H1 (cell line): ENCODE data around the gene RANBP17. TPM values are rescaled to one million over a fixed set of nuclear protein-coding genes. Genes with fewer than 3 reads are reported as not detected.

Source experiments
- CTCF ChIA-PET: fragments of 300-600 bp; sonication (Branson Sonifier 250); formaldehyde crosslinking; loops from one replicate; lab custom pipeline; 2021; ENCODE audit not compliant: partially characterized antibody; lab: Charles Lee
- POLR2A ChIA-PET: fragments of 300-600 bp; sonication (Branson Sonifier 250); formaldehyde crosslinking; loops from one replicate; lab custom pipeline; 2021; ENCODE audit warnings: inconsistent platforms; ENCODE audit not compliant: partially characterized antibody; lab: Charles Lee
- DNase-seq, 2 experiments: peaks; one replicate each; pipeline versions ENCODE4 v3.0.0 to v3.0.0-alpha.2; 2010 to 2022; ENCODE audit warnings: low spot score in 2 of 2, low read depth in 1 of 2, mixed read lengths in 1 of 2
- FAIRE-seq: peaks from 2 replicates; lab custom pipeline; 2011; peaks lifted over from hg19 to GRCh38; lab: Jason Lieb, UNC
- H2AFZ ChIP-seq: 2 replicates; pipeline ENCODE4 v1.8.1; 2012; ENCODE audit warnings: low read length, inconsistent platforms
- H2AK5ac ChIP-seq: 2 replicates; pipeline ENCODE4 v1.6.1; 2013; ENCODE audit warnings: low read depth, low read length
- H2BK120ac ChIP-seq: replicated peaks from 2 replicates; pipeline ENCODE3; 2013; ENCODE audit warnings: low read depth, low read length, inconsistent platforms
- H2BK12ac ChIP-seq: 2 replicates; pipeline ENCODE4 v1.6.1; 2013; ENCODE audit warnings: low read depth, low read length
- H2BK15ac ChIP-seq: 2 replicates; pipeline ENCODE4 v1.6.1; 2013; ENCODE audit warnings: low read length
- H2BK20ac ChIP-seq: 2 replicates; pipeline ENCODE4 v1.6.1; 2013; ENCODE audit warnings: low read length
- H2BK5ac ChIP-seq: 2 replicates; pipeline ENCODE4 v1.6.1; 2013; ENCODE audit warnings: low read depth, low read length
- H3K14ac ChIP-seq: 2 replicates; pipeline ENCODE4 v1.6.1; 2013; ENCODE audit warnings: inconsistent platforms; ENCODE audit not compliant: insufficient read length
- H3K18ac ChIP-seq: 2 replicates; pipeline ENCODE4 v1.6.1; 2013; ENCODE audit warnings: low read length; ENCODE audit errors: extremely low read depth
- H3K23ac ChIP-seq: 2 replicates; pipeline ENCODE4 v1.6.1; 2013; ENCODE audit warnings: inconsistent platforms; ENCODE audit not compliant: insufficient read length
- H3K23me2 ChIP-seq: 2 replicates; pipeline ENCODE4 v1.6.1; 2013; ENCODE audit warnings: low read depth, low read length
- H3K27ac ChIP-seq: 2 replicates; pipeline ENCODE4 v1.6.1; 2011; ENCODE audit warnings: low read depth, low read length, inconsistent platforms
- H3K27me3 ChIP-seq, 4 experiments: replicated peaks in 1 of 4; 1 replicate in 1 of 4; 2 replicates in 3 of 4; pipeline versions ENCODE4 v1.6.1 to v1.8.1; 2011 to 2013; ENCODE audit warnings: low read length in 3 of 4, mild to moderate bottlenecking in 3 of 4, inconsistent platforms in 2 of 4, mixed read lengths in 2 of 4, moderate library complexity in 1 of 4; ENCODE audit not compliant: control insufficient read depth in 3 of 4, insufficient read depth in 3 of 4; ENCODE audit errors: extremely low read depth in 1 of 4
- H3K36me3 ChIP-seq, 4 experiments: 2 replicates each; pipeline versions ENCODE4 v1.6.1 to v1.8.1; 2011 to 2013; ENCODE audit warnings: mild to moderate bottlenecking in 4 of 4, low read length in 3 of 4, moderate library complexity in 2 of 4, control low read depth in 1 of 4, inconsistent platforms in 1 of 4; ENCODE audit not compliant: insufficient read depth in 4 of 4, control insufficient read depth in 2 of 4
- H3K4ac ChIP-seq: replicated peaks from 2 replicates; pipeline ENCODE3; 2013; ENCODE audit warnings: low read length, low read depth, mixed read lengths, inconsistent platforms; ENCODE audit not compliant: insufficient read length
- H3K4me1 ChIP-seq, 4 experiments: replicated peaks in 1 of 4; 1 replicate in 1 of 4; 2 replicates in 3 of 4; pipeline versions ENCODE4 v1.6.1 to v1.8.1; 2011 to 2013; ENCODE audit warnings: low read length in 3 of 4, inconsistent platforms in 2 of 4, mixed read lengths in 1 of 4; ENCODE audit not compliant: insufficient read depth in 4 of 4, control insufficient read depth in 3 of 4
- H3K4me2 ChIP-seq, 2 experiments: 2 replicates each; pipeline versions ENCODE4 v1.6.1 to v1.8.1; 2011 to 2013; ENCODE audit warnings: low read depth in 2 of 2, low read length in 2 of 2, control low read depth in 1 of 2, inconsistent platforms in 1 of 2, mild to moderate bottlenecking in 1 of 2; ENCODE audit not compliant: insufficient read depth in 1 of 2
- H3K4me3 ChIP-seq, 4 experiments: fragments of 200-600, 300-600 bp in 1 of 4; sonication (generic), shearing (Covaris generic), sonication (Bioruptor Twin) in 1 of 4; 2 replicates each; pipeline versions ENCODE4 v1.5.1 to v1.8.1; 2011 to 2016; ENCODE audit warnings: low read length in 4 of 4, low read depth in 3 of 4, control low read depth in 2 of 4, inconsistent platforms in 2 of 4, mild to moderate bottlenecking in 2 of 4, mixed read lengths in 1 of 4, moderate library complexity in 1 of 4; ENCODE audit not compliant: insufficient read depth in 2 of 4; ENCODE audit errors: extremely low read depth in 1 of 4
- H3K56ac ChIP-seq: replicated peaks from 2 replicates; pipeline ENCODE3; 2013; ENCODE audit warnings: low read depth, mild to moderate bottlenecking, mixed read lengths, low read length, inconsistent platforms; ENCODE audit not compliant: insufficient read length
- H3K79me1 ChIP-seq: 2 replicates; pipeline ENCODE4 v1.6.1; 2013; ENCODE audit warnings: low read depth, low read length, control low read depth
- H3K79me2 ChIP-seq, 2 experiments: 2 replicates each; pipeline versions ENCODE4 v1.6.1 to v1.8.1; 2012 to 2013; ENCODE audit warnings: low read length in 2 of 2, mild to moderate bottlenecking in 2 of 2, inconsistent platforms in 1 of 2; ENCODE audit not compliant: insufficient read depth in 2 of 2, control insufficient read depth in 1 of 2
- H3K9ac ChIP-seq, 4 experiments: replicated peaks in 1 of 4; 1 replicate in 1 of 4; 2 replicates in 3 of 4; pipeline versions ENCODE4 v1.6.1 to v1.8.1; 2011 to 2013; ENCODE audit warnings: low read depth in 3 of 4, low read length in 3 of 4, control low read depth in 2 of 4, mild to moderate bottlenecking in 2 of 4, moderate library complexity in 2 of 4, inconsistent platforms in 1 of 4; ENCODE audit errors: extremely low read depth in 1 of 4
- H3K9me3 ChIP-seq, 2 experiments: 2 replicates each; pipeline versions ENCODE4 v1.6.1 to v1.8.1; 2012 to 2013; ENCODE audit warnings: mild to moderate bottlenecking in 2 of 2, moderate library complexity in 2 of 2, control low read depth in 1 of 2, inconsistent platforms in 1 of 2, low read depth in 1 of 2, low read length in 1 of 2, mixed read lengths in 1 of 2; ENCODE audit not compliant: insufficient read depth in 2 of 2
- H4K20me1 ChIP-seq, 2 experiments: replicated peaks in 1 of 2; 2 replicates each; pipeline versions ENCODE3 to v1.8.1; 2011 to 2013; ENCODE audit warnings: inconsistent platforms in 2 of 2, low read length in 2 of 2, mild to moderate bottlenecking in 1 of 2; ENCODE audit not compliant: insufficient read depth in 2 of 2, control insufficient read depth in 1 of 2
- H4K5ac ChIP-seq: 2 replicates; pipeline ENCODE4 v1.6.1; 2013; ENCODE audit warnings: low read length, low read depth, mixed read lengths, inconsistent platforms; ENCODE audit not compliant: insufficient read length
- H4K8ac ChIP-seq: 2 replicates; pipeline ENCODE4 v1.8.0; 2013; ENCODE audit warnings: mild to moderate bottlenecking, moderate library complexity, low read length, inconsistent platforms; ENCODE audit not compliant: insufficient read depth; ENCODE audit errors: extremely low read depth
- H4K91ac ChIP-seq: replicated peaks from 2 replicates; pipeline ENCODE3; 2013; ENCODE audit warnings: low read length, mixed read lengths, inconsistent platforms; ENCODE audit not compliant: insufficient read length
- CHD2 ChIP-seq: IDR thresholded peaks from 2 replicates; pipeline ENCODE4 v1.6.1; 2012; ENCODE audit warnings: low read length, improper control_type of control experiment
- RXRA ChIP-seq: IDR thresholded peaks from 2 replicates; pipeline ENCODE4 v1.6.1; 2011; ENCODE audit warnings: low read depth, mild to moderate bottlenecking, low read length, moderate library complexity; ENCODE audit not compliant: insufficient read depth
- SIRT6 ChIP-seq: IDR thresholded peaks from one replicate; pipeline ENCODE4 v1.7.1; 2012; ENCODE audit warnings: low read length, inconsistent platforms
- WGBS, 2 experiments: shearing (Covaris generic) in 1 of 2; methylation state at CpG; one replicate each; pipeline versions ENCODE4 v1.1.6 to v1.1.7; 2013 to 2015; ENCODE audit warnings: low lambda C conversion rate in 2 of 2, mixed read lengths in 2 of 2, inconsistent platforms in 1 of 2, low coverage in 1 of 2, missing lambda C conversion rate in 1 of 2; ENCODE audit not compliant: insufficient replicate concordance in 2 of 2, insufficient coverage in 1 of 2, insufficient read length in 1 of 2; ENCODE audit errors: extremely low coverage in 1 of 2, missing lambda C conversion rate in 1 of 2; 5-methylcytosine and 5-hydroxymethylcytosine counted together
- polyA plus RNA-seq, 7 experiments: library from polyadenylated mRNA; depleted of rRNA in 3 of 7; stranded (reverse) in 5 of 7; unstranded in 2 of 7; fragments of >200 nt in 5 of 7; fragments of 200-250 nt in 2 of 7; gene quantifications; 1 replicate in 5 of 7; 2 replicates in 1 of 7; 4 replicates in 1 of 7; pipeline versions ENCODE4 v1.2.1 to v1.2.3, GENCODE V29; 2011 to 2013; ENCODE audit warnings: missing spikeins in 2 of 7, mixed read lengths in 2 of 7
- total RNA-seq: library from RNA; stranded (reverse); fragmentation: NEBNext Ultra II Directional; extraction: Animal tissue kit (Norgen Biotek cat#: 25700); gene quantifications from 2 replicates; pipeline ENCODE4 v1.2.1, GENCODE V29; 2021
- TF ChIP-seq, protein P1 (sequence below): IDR thresholded peaks from 2 replicates; pipeline ENCODE4 v1.6.1; 2011; ENCODE audit warnings: low read length, improper control_type of control experiment

Gene RANBP17
- total and polyA plus RNA-seq, 2 of the 8 experiments (the other 6 are each of a cell fraction or from before 2014, with no cell fraction given) = 8.6 to 21.3 TPM

DNA sequence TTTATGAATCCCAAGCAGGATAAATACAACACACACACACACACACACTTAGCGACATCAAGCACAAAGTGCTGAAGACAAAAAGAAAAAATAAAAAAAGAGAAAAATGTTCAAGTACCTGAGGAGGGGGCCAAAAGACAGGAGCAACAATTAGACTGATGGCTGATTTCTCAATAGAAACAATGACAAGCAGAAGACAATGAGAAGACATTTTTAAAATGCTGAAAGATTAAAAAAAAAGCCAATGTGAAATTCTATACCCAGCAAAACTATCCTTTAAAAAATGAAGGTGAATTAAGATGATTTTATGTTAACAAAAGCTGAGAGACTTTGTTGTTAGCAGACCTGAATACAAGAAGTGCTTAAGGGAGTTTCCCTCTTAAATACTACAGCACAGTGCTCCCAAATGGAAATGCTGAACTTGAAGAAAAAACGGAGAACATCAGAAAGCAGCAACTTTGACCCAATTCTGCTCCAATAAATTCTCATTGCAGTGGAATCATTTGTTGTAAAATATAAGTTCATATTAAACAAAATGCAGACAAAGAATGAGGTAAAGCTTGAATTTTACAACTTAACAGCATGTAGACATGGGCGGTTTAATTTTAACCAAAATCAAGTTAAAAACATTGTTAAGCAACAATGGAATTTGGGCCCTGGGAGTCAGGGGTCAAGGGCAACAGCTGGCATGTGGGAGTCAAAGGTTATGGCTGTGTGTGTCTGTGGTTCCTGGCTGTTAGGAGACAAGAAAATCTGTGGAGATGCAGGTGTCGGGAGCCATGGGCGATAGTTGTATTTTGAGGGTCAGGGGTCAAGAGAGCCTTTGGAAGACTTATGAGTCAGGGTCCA lies 776 bp upstream of the RANBP17 start:
- Histone ChIP-seq H3K23me2 (peaks cover 9% of the 10 kb centered on the region), H4K91ac (no peak overlapping the region), H4K20me1 (peaks cover 2 to 6% of the 10 kb centered on the region in 2 experiments), H3K4ac (no peak overlapping the region), H4K8ac (no peak overlapping the region; the same call in 1 of the 2 replicates), H2BK5ac (no peak overlapping the region), H2BK12ac (peak overlapping the region; percentile 28; the same call in 1 of the 2 replicates), H3K14ac (no peak overlapping the region), H3K79me1 (peaks cover 4% of the 10 kb centered on the region; the same call in 1 of the 2 replicates), H3K18ac (no peak overlapping the region), H3K27me3 (peaks cover 0 to 3% (median 1%) of the 10 kb centered on the region in 4 experiments; a peak in 3 of 7 replicates), H2AFZ (peak overlapping the region; percentile 69; the same call in 1 of the 2 replicates), H3K36me3 (no peaks in the 10 kb centered on the region), H2BK20ac (no peak overlapping the region), H3K56ac (no peak overlapping the region), H3K23ac (no peak overlapping the region), H2BK120ac (no peak overlapping the region), H3K4me1 (peaks cover 0 to 5% (median 1%) of the 10 kb centered on the region in 4 experiments; a peak in 2 of 7 replicates), H4K5ac (peak overlapping the region; percentile 37), H2BK15ac (no peak overlapping the region), H3K4me3 (peak overlapping the region in 1 of 4 experiments; percentile 36; a peak in 1 of 8 replicates), H3K9me3 (peaks cover 4 to 12% of the 10 kb centered on the region in 2 experiments; a peak in 3 of 4 replicates), H3K9ac (no peak overlapping the region), H3K27ac (no peak overlapping the region), H2AK5ac (no peak overlapping the region), H3K79me2 (peaks cover 0 to 33% of the 10 kb centered on the region in 2 experiments; a peak in 2 of 4 replicates), H3K4me2 (peak overlapping the region in 1 of 2 experiments; percentile 22; a peak in 2 of 4 replicates)
- ChIA-PET POLR2A (no interaction called here), CTCF (interaction anchor here (0.6 to 0.8 kb wide), 2 partner anchors 74 to 1866 kb away, joined by 3 read pairs; no protein-coding TSS in a partner anchor)
- FAIRE-seq (no peak), DNase-seq (no peak)
- peak; percentile 37; the same call in 1 of the 2 replicates for TF ChIP-seq CHD2
- TF ChIP-seq SIRT6 = no peak
- no peak for TF ChIP-seq RXRA
- TF ChIP-seq, protein P1, sequence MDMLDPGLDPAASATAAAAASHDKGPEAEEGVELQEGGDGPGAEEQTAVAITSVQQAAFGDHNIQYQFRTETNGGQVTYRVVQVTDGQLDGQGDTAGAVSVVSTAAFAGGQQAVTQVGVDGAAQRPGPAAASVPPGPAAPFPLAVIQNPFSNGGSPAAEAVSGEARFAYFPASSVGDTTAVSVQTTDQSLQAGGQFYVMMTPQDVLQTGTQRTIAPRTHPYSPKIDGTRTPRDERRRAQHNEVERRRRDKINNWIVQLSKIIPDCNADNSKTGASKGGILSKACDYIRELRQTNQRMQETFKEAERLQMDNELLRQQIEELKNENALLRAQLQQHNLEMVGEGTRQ = no peak
- WGBS, 2 experiments = 91% methylated on average over 5 of the region's 5 CpGs; no CpG with 5 or more reads in 1 of the 2 experiments
